ENCODE results near the gene HMGA1. TPM values are rescaled to one million over a fixed set of nuclear protein-coding genes. Genes with fewer than 3 reads are reported as not detected.

Gene HMGA1
- polyA plus RNA-seq, 1 donor from 2014 or later, result 68.3 TPM

Other genes with a start within 250 kb of the HMGA1 start
- not detected for gene GRM4, start 90.8 kb upstream of the HMGA1 start, polyA plus RNA-seq
- 66.2 TPM for gene SMIM29, start 12.1 kb downstream of the HMGA1 start, polyA plus RNA-seq
- 11.2 TPM for gene NUDT3, start 155.8 kb downstream of the HMGA1 start, polyA plus RNA-seq
- 2,052 TPM for gene RPS10, start 189.2 kb downstream of the HMGA1 start, polyA plus RNA-seq
- gene PACSIN1, start 229.2 kb downstream of the HMGA1 start, polyA plus RNA-seq, result not detected

Measured in IgD-negative memory B cell (primary cell).